H9 (cell line): ENCODE measurements around the gene GSTO1. TPM values are rescaled to one million over a fixed set of nuclear protein-coding genes. Genes with fewer than 3 reads are reported as not detected.

Experiments used
- DNase-seq: peaks from one replicate; pipeline ENCODE4 v3.0.0-alpha.2; 2017
- H2AFZ ChIP-seq: one replicate; pipeline ENCODE4 v1.6.1; 2013; ENCODE audit warnings: mild to moderate bottlenecking, low read length, control low read depth, moderate library complexity
- H2AK5ac ChIP-seq: 2 replicates; pipeline ENCODE4 v1.6.1; 2013; ENCODE audit warnings: low read length, control low read depth, mixed read lengths; ENCODE audit not compliant: insufficient read length
- H2BK120ac ChIP-seq: one replicate; pipeline ENCODE4 v1.6.1; 2013; ENCODE audit warnings: low read depth, mild to moderate bottlenecking, low read length, control low read depth, inconsistent platforms; ENCODE audit not compliant: poor library complexity, severe bottlenecking
- H2BK12ac ChIP-seq: 2 replicates; pipeline ENCODE4 v1.6.1; 2013; ENCODE audit warnings: low read length, control low read depth, mixed read lengths, low read depth; ENCODE audit not compliant: insufficient read length
- H2BK15ac ChIP-seq: 2 replicates; pipeline ENCODE4 v1.6.1; 2013; ENCODE audit warnings: low read depth, low read length, control low read depth
- H2BK20ac ChIP-seq: one replicate; pipeline ENCODE4 v1.6.1; 2013; ENCODE audit warnings: low read depth, mild to moderate bottlenecking, low read length, control low read depth, inconsistent platforms; ENCODE audit not compliant: poor library complexity, severe bottlenecking
- H2BK5ac ChIP-seq: 2 replicates; pipeline ENCODE4 v1.6.1; 2013; ENCODE audit warnings: low read length, control low read depth, mixed read lengths; ENCODE audit not compliant: insufficient read length
- H3K14ac ChIP-seq: 2 replicates; pipeline ENCODE4 v1.6.1; 2013; ENCODE audit warnings: low read length, control low read depth; ENCODE audit not compliant: insufficient read depth
- H3K18ac ChIP-seq: 2 replicates; pipeline ENCODE4 v1.6.1; 2013; ENCODE audit warnings: low read depth, mild to moderate bottlenecking, mixed read lengths, low read length, control low read depth; ENCODE audit not compliant: insufficient read length
- H3K23ac ChIP-seq: 2 replicates; pipeline ENCODE4 v1.6.1; 2013; ENCODE audit warnings: low read length, control low read depth, mixed read lengths, low read depth; ENCODE audit not compliant: insufficient read length
- H3K23me2 ChIP-seq: 2 replicates; pipeline ENCODE4 v1.6.1; 2013; ENCODE audit warnings: low read depth, mild to moderate bottlenecking, mixed read lengths, low read length, control low read depth; ENCODE audit not compliant: insufficient read length, poor library complexity, severe bottlenecking
- H3K27ac ChIP-seq: 2 replicates; pipeline ENCODE4 v1.5.1; 2013; ENCODE audit warnings: low read length, control low read depth, mixed read lengths, low read depth; ENCODE audit not compliant: insufficient read length
- H3K27me3 ChIP-seq: 2 replicates; pipeline ENCODE4 v1.6.1; 2013; ENCODE audit warnings: low read length, control low read depth, inconsistent platforms; ENCODE audit not compliant: insufficient read depth
- H3K4ac ChIP-seq: 2 replicates; pipeline ENCODE4 v1.6.1; 2013; ENCODE audit warnings: low read depth, mild to moderate bottlenecking, control low read depth, inconsistent platforms, low read length, moderate library complexity
- H3K4me1 ChIP-seq: 2 replicates; pipeline ENCODE4 v1.6.1; 2013; ENCODE audit warnings: low read length, control low read depth, inconsistent platforms; ENCODE audit not compliant: insufficient read depth
- H3K4me2 ChIP-seq: 2 replicates; pipeline ENCODE4 v1.6.1; 2013; ENCODE audit warnings: low read length, control low read depth, mixed read lengths; ENCODE audit not compliant: insufficient read length, insufficient read depth
- H3K56ac ChIP-seq: 2 replicates; pipeline ENCODE4 v1.6.1; 2013; ENCODE audit warnings: low read depth, mild to moderate bottlenecking, mixed read lengths, low read length, control low read depth; ENCODE audit not compliant: insufficient read length
- H3K79me1 ChIP-seq: 2 replicates; pipeline ENCODE4 v1.6.1; 2013; ENCODE audit warnings: low read depth, mild to moderate bottlenecking, moderate library complexity, low read length, control low read depth, inconsistent platforms; ENCODE audit not compliant: insufficient read depth, poor library complexity, severe bottlenecking
- H3K79me2 ChIP-seq: 2 replicates; pipeline ENCODE4 v1.6.1; 2013; ENCODE audit warnings: low read length, control low read depth, inconsistent platforms; ENCODE audit not compliant: insufficient read depth
- H3K9ac ChIP-seq: 2 replicates; pipeline ENCODE4 v1.6.1; 2013; ENCODE audit warnings: low read length, control low read depth, mixed read lengths; ENCODE audit not compliant: insufficient read length; ENCODE audit errors: extremely low read depth
- H3K9me3 ChIP-seq: one replicate; pipeline ENCODE4 v1.6.1; 2013; ENCODE audit warnings: low read depth, low read length, inconsistent platforms; ENCODE audit not compliant: control insufficient read depth
- H3T11ph ChIP-seq: one replicate; pipeline ENCODE4 v1.6.1; 2013; ENCODE audit warnings: mild to moderate bottlenecking, low read length, control low read depth, inconsistent platforms
- H4K20me1 ChIP-seq: one replicate; pipeline ENCODE4 v1.6.1; 2013; ENCODE audit not compliant: control insufficient read depth, insufficient read length, insufficient read depth
- H4K5ac ChIP-seq: 2 replicates; pipeline ENCODE4 v1.6.1; 2013; ENCODE audit warnings: low read depth, mild to moderate bottlenecking, mixed read lengths, low read length, control low read depth; ENCODE audit not compliant: insufficient read length
- H4K8ac ChIP-seq: replicated peaks from 2 replicates; pipeline ENCODE4 v1.6.1; 2013; ENCODE audit warnings: low read length, control low read depth, mixed read lengths, low read depth; ENCODE audit not compliant: insufficient read length
- H4K91ac ChIP-seq: 2 replicates; pipeline ENCODE4 v1.6.1; 2013; ENCODE audit warnings: low read depth, mild to moderate bottlenecking, moderate library complexity, mixed read lengths, low read length, control low read depth; ENCODE audit not compliant: insufficient read length
- H3K27ac Mint-ChIP-seq, 3 experiments: 2 replicates in 2 of 3; 3 replicates in 1 of 3; pipeline ENCODE4 v1.8.0; 2020 to 2021; ENCODE audit warnings: mixed read lengths in 3 of 3, mild to moderate bottlenecking in 1 of 3, moderate library complexity in 1 of 3
- H3K27me3 Mint-ChIP-seq: 2 replicates; pipeline ENCODE4 v1.8.0; 2021; ENCODE audit warnings: low read depth, mild to moderate bottlenecking, moderate library complexity, mixed read lengths
- H3K36me3 Mint-ChIP-seq, 3 experiments: 2 replicates in 2 of 3; 3 replicates in 1 of 3; pipeline ENCODE4 v1.8.0; 2020 to 2021; ENCODE audit warnings: low read depth in 3 of 3, mixed read lengths in 3 of 3; ENCODE audit not compliant: insufficient read depth in 1 of 3
- H3K4me1 Mint-ChIP-seq, 2 experiments: 2 replicates each; pipeline ENCODE4 v1.8.0; 2020; ENCODE audit warnings: mixed read lengths in 2 of 2
- H3K4me3 Mint-ChIP-seq, 2 experiments: 2 replicates in 1 of 2; 3 replicates in 1 of 2; pipeline ENCODE4 v1.8.0; 2020 to 2021; ENCODE audit warnings: mild to moderate bottlenecking in 2 of 2, mixed read lengths in 2 of 2, moderate library complexity in 1 of 2
- H3K9me3 Mint-ChIP-seq, 2 experiments: 2 replicates in 1 of 2; 3 replicates in 1 of 2; pipeline ENCODE4 v1.8.0; 2020; ENCODE audit warnings: mild to moderate bottlenecking in 2 of 2, mixed read lengths in 2 of 2, moderate library complexity in 1 of 2
- CTCF ChIP-seq: fragments of 200-600 bp; sonication (generic); conservative IDR thresholded peaks from 3 replicates; pipeline ENCODE4 v1.8.0; 2021; ENCODE audit warnings: antibody characterized with exemption, mild to moderate bottlenecking
- WGBS: extraction: QIAGEN DNeasy Blood & Tissue Kit; methylation state at CpG from one replicate; pipeline ENCODE4 v1.1.7; 2013; ENCODE audit warnings: missing lambda C conversion rate, low lambda C conversion rate, mixed read lengths; ENCODE audit not compliant: insufficient read length; ENCODE audit errors: extremely low coverage; 5-methylcytosine and 5-hydroxymethylcytosine counted together
- total RNA-seq: library from RNA; stranded (reverse); gene quantifications from 2 replicates; pipeline ENCODE4 v1.2.1, GENCODE V29; 2021

GSTO1 gene
- total RNA-seq, 1 experiment from 2014 or later, result 114 TPM

DNA sequence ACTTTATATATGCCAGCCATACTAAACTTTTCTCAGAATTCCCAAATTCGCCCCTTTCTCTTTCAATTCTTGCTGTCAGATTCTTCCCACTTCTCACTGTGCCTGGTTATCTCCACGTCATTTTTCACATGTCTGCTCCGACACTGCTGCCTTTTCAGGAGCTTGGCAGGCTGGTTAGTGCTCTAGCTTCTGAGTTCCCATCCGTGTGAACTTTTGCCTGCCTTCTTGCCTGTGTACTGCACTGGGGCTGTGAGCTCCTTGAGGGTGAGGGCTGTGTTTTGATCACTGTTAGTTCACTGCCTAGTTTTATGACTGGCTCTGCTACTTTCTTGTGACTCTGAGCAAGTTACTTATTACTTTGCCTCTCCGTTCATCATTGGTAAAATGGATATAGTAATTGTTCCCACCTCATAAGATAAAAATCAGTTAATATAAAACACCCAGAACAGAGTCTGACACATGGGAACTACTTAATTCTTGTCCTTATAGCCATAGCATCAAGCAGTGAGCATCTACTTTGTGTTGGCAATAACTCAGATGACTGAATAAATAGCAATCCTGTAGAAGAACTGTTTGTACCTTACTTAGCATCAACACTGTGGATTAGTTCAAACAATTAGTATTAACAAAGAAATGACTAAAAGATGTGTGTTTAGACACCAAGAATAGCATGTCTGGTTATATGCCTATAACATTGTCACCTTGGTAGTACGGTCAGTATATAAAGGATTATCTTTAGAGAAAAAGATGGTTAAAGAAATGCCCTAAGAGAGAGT, 5.5 kb downstream of the GSTO1 start:
- Histone ChIP-seq H4K91ac (no peak overlapping the region), H2BK20ac (no peak overlapping the region), H2AK5ac (no peak overlapping the region), H4K20me1 (no peaks in the 10 kb centered on the region), H3K9me3 (no peaks in the 10 kb centered on the region), H3K4ac (no peak overlapping the region), H3K79me1 (no peaks in the 10 kb centered on the region), H2BK120ac (no peak overlapping the region), H2BK5ac (no peak overlapping the region), H2AFZ (no peak overlapping the region), H4K5ac (no peak overlapping the region), H3K56ac (no peak overlapping the region), H3K18ac (no peak overlapping the region), H3K23me2 (peaks cover 4% of the 10 kb centered on the region), H3K27me3 (no peaks in the 10 kb centered on the region), H3K4me2 (no peak overlapping the region), H3K27ac (no peak overlapping the region), H2BK15ac (no peak overlapping the region), H3K4me1 (0 out of 2 replicates have a peak, but pooled peaks cover 3% of the 10 kb centered on the region), H3K9ac (no peak overlapping the region), H2BK12ac (no peak overlapping the region), H3K14ac (no peak overlapping the region), H4K8ac (no peak overlapping the region), H3T11ph (no peak overlapping the region), H3K79me2 (no peaks in the 10 kb centered on the region; the same call in 1 of the 2 replicates), H3K23ac (no peak overlapping the region)
- no peak overlapping the region for H3K4me3 Mint-ChIP-seq
- H3K9me3 Mint-ChIP-seq, result no peaks in the 10 kb centered on the region
- no peaks in the 10 kb centered on the region for H3K27me3 Mint-ChIP-seq
- TF ChIP-seq CTCF, result no peak
- peaks cover 1 to 61% (median 11%) of the 10 kb centered on the region in 3 experiments; a peak in 4 of 7 replicates for H3K36me3 Mint-ChIP-seq
- no peak for DNase-seq
- 100% methylated on average over 1 of the region's 6 CpGs for WGBS
- H3K27ac Mint-ChIP-seq, result no peak overlapping the region
- peaks cover 11 to 30% of the 10 kb centered on the region in 2 experiments for H3K4me1 Mint-ChIP-seq
